ENCODE data around the gene GSDMA. TPM values are rescaled to one million over a fixed set of nuclear protein-coding genes. Genes with fewer than 3 reads are reported as not detected.

GSDMA gene, protein sequence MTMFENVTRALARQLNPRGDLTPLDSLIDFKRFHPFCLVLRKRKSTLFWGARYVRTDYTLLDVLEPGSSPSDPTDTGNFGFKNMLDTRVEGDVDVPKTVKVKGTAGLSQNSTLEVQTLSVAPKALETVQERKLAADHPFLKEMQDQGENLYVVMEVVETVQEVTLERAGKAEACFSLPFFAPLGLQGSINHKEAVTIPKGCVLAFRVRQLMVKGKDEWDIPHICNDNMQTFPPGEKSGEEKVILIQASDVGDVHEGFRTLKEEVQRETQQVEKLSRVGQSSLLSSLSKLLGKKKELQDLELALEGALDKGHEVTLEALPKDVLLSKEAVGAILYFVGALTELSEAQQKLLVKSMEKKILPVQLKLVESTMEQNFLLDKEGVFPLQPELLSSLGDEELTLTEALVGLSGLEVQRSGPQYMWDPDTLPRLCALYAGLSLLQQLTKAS
- under 1 TPM; 0.17 to 0.90 TPM for total RNA-seq

DNA sequence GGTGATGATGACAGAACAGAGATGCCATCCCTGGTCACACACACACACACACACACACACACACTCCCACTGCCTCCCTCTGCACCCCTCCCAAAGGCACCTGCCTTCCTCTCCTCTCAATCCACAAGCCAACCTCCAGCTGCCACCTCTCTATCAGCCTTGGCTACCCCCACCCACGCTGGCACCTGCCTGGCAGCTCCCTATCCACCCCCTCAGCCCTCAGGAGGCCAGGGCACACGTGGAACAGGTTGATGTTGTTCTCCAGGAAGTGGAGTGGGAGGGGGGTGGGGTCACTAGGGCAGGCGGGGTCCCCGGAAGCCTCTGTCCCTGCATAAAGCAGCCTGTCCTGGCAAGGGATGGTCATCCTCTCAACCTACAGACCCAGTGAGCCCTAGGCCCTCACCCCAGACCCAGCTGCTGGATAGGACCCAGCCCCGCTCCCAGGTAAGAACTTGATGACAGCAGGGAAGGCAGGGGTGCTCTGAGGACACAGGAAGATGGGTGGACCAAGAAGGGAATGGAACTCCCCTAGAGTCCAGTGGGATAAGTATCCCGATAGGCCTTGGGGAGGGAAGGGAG, at the start of gene GSDMA:
Gene GSDMA, plus strand, starts transcription at position 363 of the 579 bp plus-strand sequence. CDS start 2,684 bp downstream, outside the sequence.
- intact Hi-C loops (cut with DNase I) = no loop called here
- no peaks in the 10 kb centered on the region for H3K36me3 ChIP-seq

DNA sequence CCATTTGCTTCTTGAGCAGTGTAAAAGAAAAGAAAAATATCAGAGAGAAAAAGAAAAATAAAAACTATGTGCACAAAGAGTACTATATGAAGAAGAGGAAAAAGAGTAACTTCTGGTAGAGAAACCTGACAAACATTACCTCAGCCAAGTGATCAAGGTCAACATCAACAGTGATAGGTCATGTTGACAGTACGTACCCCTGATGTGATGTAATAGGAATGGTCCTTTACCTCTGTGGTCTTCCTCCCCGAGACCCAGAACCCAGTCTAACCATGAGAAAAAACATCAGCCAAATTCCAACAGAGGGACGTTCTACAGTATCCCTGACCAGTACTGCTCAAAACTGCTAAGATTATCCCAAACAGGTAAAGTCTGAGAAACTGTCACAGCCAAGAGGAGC, 48.8 kb upstream of the GSDMA start:
- TF ChIP-seq, protein P1, sequence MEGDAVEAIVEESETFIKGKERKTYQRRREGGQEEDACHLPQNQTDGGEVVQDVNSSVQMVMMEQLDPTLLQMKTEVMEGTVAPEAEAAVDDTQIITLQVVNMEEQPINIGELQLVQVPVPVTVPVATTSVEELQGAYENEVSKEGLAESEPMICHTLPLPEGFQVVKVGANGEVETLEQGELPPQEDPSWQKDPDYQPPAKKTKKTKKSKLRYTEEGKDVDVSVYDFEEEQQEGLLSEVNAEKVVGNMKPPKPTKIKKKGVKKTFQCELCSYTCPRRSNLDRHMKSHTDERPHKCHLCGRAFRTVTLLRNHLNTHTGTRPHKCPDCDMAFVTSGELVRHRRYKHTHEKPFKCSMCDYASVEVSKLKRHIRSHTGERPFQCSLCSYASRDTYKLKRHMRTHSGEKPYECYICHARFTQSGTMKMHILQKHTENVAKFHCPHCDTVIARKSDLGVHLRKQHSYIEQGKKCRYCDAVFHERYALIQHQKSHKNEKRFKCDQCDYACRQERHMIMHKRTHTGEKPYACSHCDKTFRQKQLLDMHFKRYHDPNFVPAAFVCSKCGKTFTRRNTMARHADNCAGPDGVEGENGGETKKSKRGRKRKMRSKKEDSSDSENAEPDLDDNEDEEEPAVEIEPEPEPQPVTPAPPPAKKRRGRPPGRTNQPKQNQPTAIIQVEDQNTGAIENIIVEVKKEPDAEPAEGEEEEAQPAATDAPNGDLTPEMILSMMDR (IDR thresholded peaks at IDR 0.05) = no peak
- H3K9me3 ChIP-seq = no peaks in the 10 kb centered on the region
- H3K27ac ChIP-seq = no peak overlapping the region
- no peaks in the 10 kb centered on the region for H3K4me1 ChIP-seq
- H3K4me3 ChIP-seq = no peak overlapping the region
- H3K36me3 ChIP-seq = no peaks in the 10 kb centered on the region
- H3K9ac ChIP-seq (ENCODE audit: low read depth in 2 of 2, low read length in 2 of 2) = no peak overlapping the region
- H3K27me3 ChIP-seq = no peaks in the 10 kb centered on the region
- DNase-seq = no peak
- intact Hi-C loops (cut with DNase I) = no loop called here

More for the DNA sequence above, at the start of gene GSDMA:
- Histone ChIP-seq H3K9me3 (no peaks in the 10 kb centered on the region), H3K4me1 (no peaks in the 10 kb centered on the region), H3K27ac (no peak within 1 kb of the TSS), H3K4me3 (no peak within 1 kb of the TSS), H3K27me3 (no peaks in the 10 kb centered on the region), H3K9ac (ENCODE audit: low read depth in 2 of 2, low read length in 2 of 2) (peak within 1 kb of the TSS in 1 of 2 donors; percentile 31)
- no peak for DNase-seq
- TF ChIP-seq, protein P1 (IDR thresholded peaks at IDR 0.05) = no peak

DNA sequence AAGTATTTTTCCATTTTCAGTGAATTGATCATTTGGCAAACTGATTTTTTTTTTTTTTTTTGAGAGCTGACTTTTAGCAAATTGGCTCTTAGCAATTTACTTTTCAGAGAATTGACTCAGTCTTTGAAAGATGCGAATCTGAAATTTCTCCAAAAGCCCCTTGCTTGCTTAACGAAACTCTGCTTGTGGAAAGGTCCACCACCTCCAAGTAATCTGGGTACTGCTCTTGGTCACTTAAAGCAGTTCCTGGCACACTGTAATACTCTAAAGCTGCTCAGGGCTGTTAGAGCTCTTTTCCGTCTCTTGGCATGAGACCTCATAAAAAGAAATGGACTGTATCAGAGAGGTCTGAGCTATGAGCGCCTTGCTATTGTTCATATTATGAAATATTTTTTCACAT, 47.2 kb upstream of the GSDMA start:
- H3K36me3 ChIP-seq = no peaks in the 10 kb centered on the region
- H3K4me3 ChIP-seq = no peak overlapping the region
- intact Hi-C loops (cut with DNase I) = no loop called here
- TF ChIP-seq, protein P1 (IDR thresholded peaks at IDR 0.05) = no peak
- no peaks in the 10 kb centered on the region for H3K27me3 ChIP-seq
- no peaks in the 10 kb centered on the region for H3K9me3 ChIP-seq
- peak overlapping the region; percentile 85 for H3K27ac ChIP-seq
- no peaks in the 10 kb centered on the region for H3K4me1 ChIP-seq
- no peak for DNase-seq
- H3K9ac ChIP-seq (ENCODE audit: low read depth in 2 of 2, low read length in 2 of 2) = no peak overlapping the region

DNA sequence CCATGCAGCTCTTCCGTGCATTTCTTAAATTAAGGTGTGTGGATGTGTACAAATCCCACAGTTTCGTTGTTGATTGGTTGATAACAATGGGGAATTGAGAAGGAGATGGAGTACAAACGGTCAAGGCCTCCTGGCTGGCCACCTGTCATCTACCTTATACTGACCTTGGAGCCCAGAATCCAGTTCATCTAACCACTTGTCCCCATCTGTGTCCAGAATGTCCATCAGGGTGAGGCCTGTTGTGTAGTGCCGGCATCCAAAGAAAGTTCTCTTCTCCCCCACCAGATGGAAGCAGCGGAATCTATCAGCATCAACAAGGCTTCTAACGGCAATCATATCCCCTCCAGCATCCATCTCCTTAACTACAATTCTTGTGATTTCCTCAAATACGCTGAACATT, 45.9 kb upstream of the GSDMA start:
- Histone ChIP-seq H3K9me3 (no peaks in the 10 kb centered on the region), H3K4me1 (no peaks in the 10 kb centered on the region), H3K4me3 (peak overlapping the region; percentile 28), H3K36me3 (peaks cover 5% of the 10 kb centered on the region), H3K9ac (ENCODE audit: low read depth in 2 of 2, low read length in 2 of 2) (peak overlapping the region in 1 of 2 donors; percentile 44), H3K27me3 (no peaks in the 10 kb centered on the region), H3K27ac (peak overlapping the region; percentile 85)
- intact Hi-C loops (cut with DNase I) = no loop called here
- TF ChIP-seq, protein P1 (IDR thresholded peaks at IDR 0.05) = no peak
- no peak for DNase-seq

DNA sequence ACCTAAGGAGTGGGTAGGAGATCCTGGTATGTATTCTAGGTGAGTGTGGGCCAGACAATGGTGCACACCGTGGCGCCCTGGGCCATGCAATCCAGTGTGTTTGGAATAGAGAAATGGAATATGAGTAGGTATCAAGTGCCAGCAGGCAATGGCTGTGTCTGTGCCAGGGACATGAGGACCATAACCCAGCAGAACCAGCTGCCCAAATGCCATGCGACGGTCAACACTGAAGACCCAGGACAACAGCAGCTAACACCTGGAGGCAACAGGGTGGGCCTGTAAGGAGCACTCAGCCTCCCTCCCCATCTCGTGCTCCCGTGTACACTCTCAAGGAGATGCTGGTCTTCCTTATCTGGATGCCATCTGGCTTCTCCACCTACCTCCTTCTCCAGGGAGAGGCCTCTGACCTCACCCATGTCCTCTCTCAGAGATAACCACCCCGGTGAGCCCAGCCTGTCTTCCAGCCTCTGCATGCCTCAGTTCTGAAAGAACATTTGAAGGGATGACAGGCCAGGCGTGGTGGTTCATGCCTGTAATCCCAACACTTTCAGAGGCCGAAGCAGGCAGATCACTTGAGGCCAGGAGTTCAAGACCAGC, 43.6 kb upstream of the GSDMA start:
- intact Hi-C loops (cut with DNase I) = no loop called here
- TF ChIP-seq, protein P1 (IDR thresholded peaks at IDR 0.05) = no peak
- Histone ChIP-seq H3K4me1 (no peaks in the 10 kb centered on the region), H3K9me3 (no peaks in the 10 kb centered on the region), H3K27me3 (no peaks in the 10 kb centered on the region), H3K9ac (ENCODE audit: low read depth in 2 of 2, low read length in 2 of 2) (no peak overlapping the region), H3K36me3 (peaks cover 12% of the 10 kb centered on the region), H3K4me3 (no peak overlapping the region), H3K27ac (peak overlapping the region; percentile 85)
- peak; percentile 32 for DNase-seq
